ENCODE results near the gene DYNC1LI1.

Gene DYNC1LI1

GRCh38 chr3:32511005-32511404 is 59.7 kb downstream of the DYNC1LI1 start:
- Histone ChIP-seq H3K27me3 (ENCODE audit: control insufficient read depth, insufficient read depth, low read length) (no peaks in the 10 kb centered on the region), H3K9ac (no peak overlapping the region), H3K27ac (no peak overlapping the region), H2AFZ (no peak overlapping the region), H3K4me3 (ENCODE audit: low read depth, low read length) (no peak overlapping the region), H3K36me3 (ENCODE audit: control insufficient read depth, insufficient read depth, low read length) (no peaks in the 10 kb centered on the region), H3K79me2 (no peaks in the 10 kb centered on the region), H3K4me1 (no peaks in the 10 kb centered on the region), H3K4me2 (ENCODE audit: low read length) (no peak overlapping the region), H3K9me3 (ENCODE audit: control insufficient read depth, low read length) (no peaks in the 10 kb centered on the region)
- TF ChIP-seq CTCF (IDR thresholded peaks at IDR 0.05), result no peak

GRCh38 chr3:32510075-32510724 is 60.5 kb downstream of the DYNC1LI1 start:
- Histone ChIP-seq H3K27me3 (ENCODE audit: control insufficient read depth, insufficient read depth, low read length) (no peaks in the 10 kb centered on the region), H3K4me2 (ENCODE audit: low read length) (no peak overlapping the region), H3K9me3 (ENCODE audit: control insufficient read depth, low read length) (no peaks in the 10 kb centered on the region), H3K4me1 (no peaks in the 10 kb centered on the region), H3K36me3 (ENCODE audit: control insufficient read depth, insufficient read depth, low read length) (no peaks in the 10 kb centered on the region), H3K79me2 (no peaks in the 10 kb centered on the region), H2AFZ (no peak overlapping the region), H3K27ac (no peak overlapping the region), H3K9ac (no peak overlapping the region), H3K4me3 (ENCODE audit: low read depth, low read length) (no peak overlapping the region)
- peak; percentile 77 for TF ChIP-seq CTCF (IDR thresholded peaks at IDR 0.05)

GRCh38 chr3:32508711-32509110 is 61.9 kb downstream of the DYNC1LI1 start:
- Histone ChIP-seq H3K4me1 (no peaks in the 10 kb centered on the region), H3K4me2 (ENCODE audit: low read length) (no peak overlapping the region), H3K27ac (no peak overlapping the region)

GRCh38 chr3:32506466-32506865 is 64.2 kb downstream of the DYNC1LI1 start:
- H3K27ac ChIP-seq, result no peak overlapping the region

More at GRCh38 chr3:32508711-32509110, 61.9 kb downstream of the DYNC1LI1 start:
- Histone ChIP-seq H3K4me3 (ENCODE audit: low read depth, low read length) (no peak overlapping the region), H3K9me3 (ENCODE audit: control insufficient read depth, low read length) (no peaks in the 10 kb centered on the region), H3K9ac (no peak overlapping the region), H3K79me2 (no peaks in the 10 kb centered on the region), H2AFZ (no peak overlapping the region), H3K36me3 (ENCODE audit: control insufficient read depth, insufficient read depth, low read length) (no peaks in the 10 kb centered on the region), H3K27me3 (ENCODE audit: control insufficient read depth, insufficient read depth, low read length) (no peaks in the 10 kb centered on the region)
- no peak for TF ChIP-seq CTCF (IDR thresholded peaks at IDR 0.05)

More at GRCh38 chr3:32506466-32506865, 64.2 kb downstream of the DYNC1LI1 start:
- no peaks in the 10 kb centered on the region for H3K79me2 ChIP-seq
- no peak overlapping the region for H3K9ac ChIP-seq
- H3K36me3 ChIP-seq (ENCODE audit: control insufficient read depth, insufficient read depth, low read length), result no peaks in the 10 kb centered on the region
- TF ChIP-seq CTCF (IDR thresholded peaks at IDR 0.05), result no peak
- no peaks in the 10 kb centered on the region for H3K27me3 ChIP-seq (ENCODE audit: control insufficient read depth, insufficient read depth, low read length)
- no peak overlapping the region for H3K4me3 ChIP-seq (ENCODE audit: low read depth, low read length)
- H3K4me2 ChIP-seq (ENCODE audit: low read length), result no peak overlapping the region
- no peaks in the 10 kb centered on the region for H3K9me3 ChIP-seq (ENCODE audit: control insufficient read depth, low read length)
- H2AFZ ChIP-seq, result no peak overlapping the region
- peaks cover under 1% of the 10 kb centered on the region for H3K4me1 ChIP-seq

Data from parathyroid adenoma (tissue), 2 donors.